ENCODE results near the gene SPAM1. TPM values are rescaled to one million over a fixed set of nuclear protein-coding genes. Genes with fewer than 3 reads are reported as not detected.

SPAM1 gene
- polyA plus RNA-seq, 2 of the 4 experiments (the other 2 are of a cell fraction) = not detected

GRCh38 chr7:123994449-123994848 lies 69.4 kb downstream of the SPAM1 start:
- ChIA-PET POLR2A (no interaction called here), CTCF (no interaction called here)
- Histone ChIP-seq H3K4me1 (no peaks in the 10 kb centered on the region), H3K4me3 (no peak overlapping the region), H3K4me2 (no peak overlapping the region), H3K27ac (no peak overlapping the region), H3K9me3 (no peaks in the 10 kb centered on the region)
- TF ChIP-seq POLR2A (IDR thresholded peaks at IDR 0.05; ENCODE audit: low read length) (no peak), CBX8 (IDR thresholded peaks at IDR 0.05) (no peak), ESRRA (IDR thresholded peaks at IDR 0.05; ENCODE audit: borderline replicate concordance, low read length) (no peak), RAD21 (conservative IDR thresholded peaks at IDR 0.05 in 1 of 2, IDR thresholded peaks at IDR 0.05 in 1 of 2) (no peak), HEYL (CRISPR knock-in tag; IDR thresholded peaks at IDR 0.05) (no peak), CHD4 (IDR thresholded peaks at IDR 0.05; ENCODE audit: borderline replicate concordance) (no peak), FOSB (CRISPR knock-in tag; IDR thresholded peaks at IDR 0.05) (no peak), ZSCAN20 (CRISPR knock-in tag; IDR thresholded peaks at IDR 0.05) (no peak), EP300 (IDR thresholded peaks at IDR 0.05) (no peak), CHD2 (IDR thresholded peaks at IDR 0.05; ENCODE audit: low read length, partially characterized antibody) (no peak)
- DNase-seq (ENCODE audit: low read depth in 1 of 2, low spot score in 1 of 2) = no peak
- no peak for ATAC-seq
- no peak for FAIRE-seq

DNA sequence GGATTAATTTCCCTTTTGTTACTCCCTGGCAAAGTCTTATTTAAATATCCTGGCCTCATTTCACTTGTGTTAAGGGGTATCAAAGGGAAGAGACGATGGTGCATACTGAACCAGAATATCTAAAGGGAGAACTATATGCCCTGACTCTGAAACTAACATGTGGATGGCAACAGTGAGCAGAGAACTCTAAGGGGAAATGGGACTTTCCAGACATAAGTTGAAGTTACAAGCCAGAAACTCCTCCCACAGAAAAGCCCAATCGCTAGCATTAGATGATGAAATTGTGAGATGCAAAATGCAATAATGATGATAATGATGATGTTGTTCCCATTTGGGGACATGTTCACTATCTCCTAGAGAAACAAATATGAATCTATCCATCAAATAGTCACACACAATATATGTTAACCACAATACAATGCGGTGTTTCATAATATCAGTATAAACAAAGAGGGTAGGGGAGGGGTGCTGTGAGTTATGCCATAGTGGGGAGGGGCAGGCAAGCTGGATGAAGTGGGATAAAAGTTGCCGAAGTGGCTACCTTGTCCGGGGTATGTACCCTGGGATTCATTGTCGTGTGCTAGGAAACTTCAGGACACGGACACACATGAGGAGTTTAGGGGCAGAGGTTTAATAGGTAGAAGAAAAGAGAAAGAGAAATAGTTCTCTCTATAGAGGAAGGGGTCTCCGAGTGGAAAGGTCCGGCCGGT lies 70.7 kb downstream of the SPAM1 start:
- Histone ChIP-seq H3K4me3 (no peak overlapping the region), H3K4me2 (no peak overlapping the region), H3K9me3 (no peaks in the 10 kb centered on the region), H3K27ac (no peak overlapping the region), H3K4me1 (no peaks in the 10 kb centered on the region)
- 40% methylated on average over 10 of the region's 10 CpGs for WGBS (ENCODE audit: missing lambda C conversion rate)
- ChIA-PET CTCF (no interaction called here), POLR2A (no interaction called here)
- DNase-seq (ENCODE audit: low read depth in 1 of 2, low spot score in 1 of 2) (no peak), ATAC-seq (no peak), FAIRE-seq (no peak)
- TF ChIP-seq RARB (CRISPR knock-in tag; IDR thresholded peaks at IDR 0.05) = no peak
- TF ChIP-seq REST (IDR thresholded peaks at IDR 0.05) = no peak
- no peak for TF ChIP-seq BHLHE40 (IDR thresholded peaks at IDR 0.05; ENCODE audit: low read depth, low read length)
- no peak for TF ChIP-seq HOXB5 (CRISPR knock-in tag; IDR thresholded peaks at IDR 0.05)
- TF ChIP-seq CBX8 (IDR thresholded peaks at IDR 0.05) = no peak
- no peak for TF ChIP-seq MAX (IDR thresholded peaks at IDR 0.05)
- no peak for TF ChIP-seq HOXB13 (CRISPR knock-in tag; IDR thresholded peaks at IDR 0.05; ENCODE audit: low read depth)
- TF ChIP-seq KDM1A (IDR thresholded peaks at IDR 0.05; ENCODE audit: low read depth) = no peak
- TF ChIP-seq HES2 (IDR thresholded peaks at IDR 0.05) = no peak
- no peak for TF ChIP-seq CHD2 (IDR thresholded peaks at IDR 0.05; ENCODE audit: low read length, partially characterized antibody)
- no peak for TF ChIP-seq NR3C1 (IDR thresholded peaks at IDR 0.05)
- TF ChIP-seq FOSL2 (IDR thresholded peaks at IDR 0.05) = no peak
- no peak for TF ChIP-seq FOSL2 (CRISPR knock-in tag; IDR thresholded peaks at IDR 0.05)
- no peak for TF ChIP-seq KDM5A (IDR thresholded peaks at IDR 0.05)
- TF ChIP-seq POLR2A (IDR thresholded peaks at IDR 0.05; ENCODE audit: low read length) = no peak
- no peak for TF ChIP-seq PBX3 (IDR thresholded peaks at IDR 0.05)
- TF ChIP-seq CTCF (IDR thresholded peaks at IDR 0.05) = no peak
- no peak for TF ChIP-seq MAZ (IDR thresholded peaks at IDR 0.05; ENCODE audit: borderline replicate concordance, low read depth, low read length)
- TF ChIP-seq HDAC2 (IDR thresholded peaks at IDR 0.05) = no peak
- TF ChIP-seq TFCP2L1 (CRISPR knock-in tag; IDR thresholded peaks at IDR 0.05) = no peak

Measured in A549 (cell line).